ENCODE results near the gene F5. TPM values are rescaled to one million over a fixed set of nuclear protein-coding genes. Genes with fewer than 3 reads are reported as not detected.

F5 gene
- total and polyA plus RNA-seq, 4 donors, result 0.48 to 3.5 (median 1.2) TPM

GRCh38 chr1:169595764-169596711 lies 9.8 kb upstream of the F5 start:
- Histone ChIP-seq H3K27ac (ENCODE audit: low read depth in 1 of 2, low read length in 2 of 2) (no peak overlapping the region), H3K4me3 (ENCODE audit: low read length in 2 of 2) (no peak overlapping the region), H3K9me3 (ENCODE audit: control insufficient read depth, low read length) (no peaks in the 10 kb centered on the region), H3K36me3 (ENCODE audit: control insufficient read depth in 1 of 2, insufficient read depth in 2 of 2, low read length in 1 of 2) (no peaks in the 10 kb centered on the region), H3K4me1 (ENCODE audit: control insufficient read depth in 1 of 2, insufficient read depth in 2 of 2, low read length in 2 of 2) (no peaks in the 10 kb centered on the region), H3K27me3 (ENCODE audit: control insufficient read depth in 1 of 2, insufficient read depth in 2 of 2, low read length in 1 of 2) (no peaks in the 10 kb centered on the region)
- DNase-seq (no peak), ATAC-seq (ENCODE audit: low FRiP score) (no peak)
- intact Hi-C loops (cut with DNase I), result no loop called here
- 43% methylated on average over 3 of the region's 3 CpGs for WGBS, 2 donors

DNA sequence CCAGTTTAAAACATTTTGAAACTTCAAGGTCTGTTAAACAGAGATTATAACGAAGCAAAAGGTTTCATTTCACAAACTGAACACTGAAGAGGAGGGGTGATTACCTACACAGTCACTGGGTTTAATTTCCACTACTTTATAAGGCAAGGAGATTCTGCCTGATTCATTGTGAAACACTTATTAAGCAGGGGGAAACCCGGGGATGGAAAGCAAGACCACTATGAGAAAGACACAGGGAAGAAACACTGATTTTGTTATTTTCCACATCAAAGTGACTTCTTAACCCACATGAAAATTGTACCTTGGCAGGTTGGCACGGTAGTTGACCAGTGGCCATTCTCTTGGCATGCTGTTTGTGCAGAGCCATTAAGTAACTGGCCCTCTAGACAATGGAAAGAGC lies 8.1 kb upstream of the F5 start:
- Histone ChIP-seq H3K27ac (ENCODE audit: low read depth in 1 of 2, low read length in 2 of 2) (no peak overlapping the region), H3K9me3 (ENCODE audit: control insufficient read depth, low read length) (no peaks in the 10 kb centered on the region), H3K36me3 (ENCODE audit: control insufficient read depth in 1 of 2, insufficient read depth in 2 of 2, low read length in 1 of 2) (no peaks in the 10 kb centered on the region), H3K4me1 (ENCODE audit: control insufficient read depth in 1 of 2, insufficient read depth in 2 of 2, low read length in 2 of 2) (no peaks in the 10 kb centered on the region), H3K27me3 (ENCODE audit: control insufficient read depth in 1 of 2, insufficient read depth in 2 of 2, low read length in 1 of 2) (no peaks in the 10 kb centered on the region), H3K4me3 (ENCODE audit: low read length in 2 of 2) (no peak overlapping the region)
- WGBS, 2 donors, result 55% methylated on average over 3 of the region's 3 CpGs
- ATAC-seq (ENCODE audit: low FRiP score) (no peak), DNase-seq (no peak)
- intact Hi-C loops (cut with DNase I), result no loop called here

DNA sequence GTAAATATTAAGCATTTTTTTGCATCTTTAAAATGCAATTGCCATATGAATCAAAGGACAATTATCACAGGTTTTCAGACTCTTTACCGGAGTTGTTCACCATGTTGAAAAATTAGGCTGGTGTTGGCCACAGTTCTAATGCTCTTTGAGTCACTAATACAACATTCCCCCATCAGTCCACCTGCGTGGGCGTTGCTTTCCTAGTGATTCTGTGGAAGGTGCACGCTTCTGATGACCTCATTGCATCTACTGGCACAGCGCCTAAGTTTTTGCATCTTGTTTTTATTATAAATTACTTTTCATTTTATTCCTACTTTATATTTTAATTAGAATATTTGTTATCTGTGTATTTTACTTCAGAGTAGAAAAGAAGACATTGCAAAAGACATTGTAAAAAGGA lies 4.7 kb upstream of the F5 start:
- intact Hi-C loops (cut with DNase I), result no loop called here
- Histone ChIP-seq H3K4me3 (ENCODE audit: low read length in 2 of 2) (no peak overlapping the region), H3K9me3 (ENCODE audit: control insufficient read depth, low read length) (peaks cover 1% of the 10 kb centered on the region), H3K36me3 (ENCODE audit: control insufficient read depth in 1 of 2, insufficient read depth in 2 of 2, low read length in 1 of 2) (no peaks in the 10 kb centered on the region), H3K27ac (ENCODE audit: low read depth in 1 of 2, low read length in 2 of 2) (no peak overlapping the region), H3K4me1 (ENCODE audit: control insufficient read depth in 1 of 2, insufficient read depth in 2 of 2, low read length in 2 of 2) (no peaks in the 10 kb centered on the region), H3K27me3 (ENCODE audit: control insufficient read depth in 1 of 2, insufficient read depth in 2 of 2, low read length in 1 of 2) (no peaks in the 10 kb centered on the region)
- no peak for DNase-seq
- no peak for ATAC-seq (ENCODE audit: low FRiP score)
- 74% methylated on average over 5 of the region's 5 CpGs for WGBS, 2 donors

DNA sequence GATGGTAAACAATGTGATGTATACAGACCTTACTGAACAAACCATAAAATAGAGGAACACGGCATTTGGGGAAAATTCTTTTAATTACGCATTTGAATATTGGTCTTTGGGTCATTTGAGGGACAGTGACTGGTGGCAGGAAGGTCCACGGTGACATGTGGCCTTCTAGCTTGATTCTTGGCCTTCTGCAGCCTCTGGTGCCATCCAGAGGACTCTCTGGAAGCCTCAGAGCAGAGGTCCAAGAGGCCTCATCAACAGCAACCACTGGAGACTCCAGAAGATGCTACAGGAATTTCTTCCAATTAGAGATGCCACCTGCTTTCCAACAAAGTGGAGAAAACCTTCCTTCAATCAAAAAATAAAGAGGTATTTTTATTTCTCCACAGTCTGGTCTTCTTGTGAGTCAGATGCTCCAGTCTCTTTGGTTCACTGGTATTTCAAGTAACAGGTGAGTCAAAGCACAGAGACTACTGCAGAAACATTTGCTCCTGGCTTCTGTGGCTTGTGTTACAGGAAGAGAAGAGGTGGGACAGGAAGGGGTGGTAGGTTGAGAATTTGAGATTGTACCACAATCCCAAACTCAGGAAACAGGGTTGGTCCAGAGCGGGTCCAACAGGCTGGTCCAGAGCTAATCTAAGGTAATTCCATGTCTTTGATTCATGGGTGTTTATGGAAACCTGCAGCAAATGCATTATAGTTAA lies 2.7 kb upstream of the F5 start:
- WGBS, 2 donors, result 80 to 84% methylated on average over 4 of the region's 4 CpGs
- intact Hi-C loops (cut with DNase I), result no loop called here
- Histone ChIP-seq H3K27ac (ENCODE audit: low read depth in 1 of 2, low read length in 2 of 2) (no peak overlapping the region), H3K9me3 (ENCODE audit: control insufficient read depth, low read length) (peaks cover 1% of the 10 kb centered on the region), H3K4me3 (ENCODE audit: low read length in 2 of 2) (no peak overlapping the region), H3K27me3 (ENCODE audit: control insufficient read depth in 1 of 2, insufficient read depth in 2 of 2, low read length in 1 of 2) (no peaks in the 10 kb centered on the region), H3K4me1 (ENCODE audit: control insufficient read depth in 1 of 2, insufficient read depth in 2 of 2, low read length in 2 of 2) (no peaks in the 10 kb centered on the region), H3K36me3 (ENCODE audit: control insufficient read depth in 1 of 2, insufficient read depth in 2 of 2, low read length in 1 of 2) (no peaks in the 10 kb centered on the region)
- ATAC-seq (ENCODE audit: low FRiP score), result no peak
- DNase-seq, result no peak

DNA sequence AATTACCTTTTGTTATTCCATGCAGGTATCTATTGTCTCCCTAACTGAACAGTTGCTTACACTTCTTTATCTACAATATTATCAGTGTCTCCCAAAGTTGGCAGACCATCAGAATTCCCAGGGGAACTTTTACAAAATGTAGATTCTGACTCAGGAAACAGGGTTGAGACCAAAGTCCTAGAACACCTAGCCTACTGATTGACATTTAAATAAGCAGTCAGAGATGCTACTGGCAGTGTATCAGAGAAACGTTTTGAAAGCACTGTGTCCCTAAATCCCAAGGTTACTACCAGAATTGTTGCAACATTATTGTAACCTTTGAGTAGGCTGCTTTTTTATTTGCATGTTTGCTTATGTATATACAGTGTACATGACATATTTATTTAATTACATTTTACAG lies 1.8 kb upstream of the F5 start:
- 21 to 26% methylated on average over 1 of the region's 1 CpG for WGBS, 2 donors
- Histone ChIP-seq H3K27me3 (ENCODE audit: control insufficient read depth in 1 of 2, insufficient read depth in 2 of 2, low read length in 1 of 2) (no peaks in the 10 kb centered on the region), H3K9me3 (ENCODE audit: control insufficient read depth, low read length) (peaks cover 1% of the 10 kb centered on the region), H3K36me3 (ENCODE audit: control insufficient read depth in 1 of 2, insufficient read depth in 2 of 2, low read length in 1 of 2) (no peaks in the 10 kb centered on the region), H3K27ac (ENCODE audit: low read depth in 1 of 2, low read length in 2 of 2) (no peak overlapping the region), H3K4me3 (ENCODE audit: low read length in 2 of 2) (no peak overlapping the region), H3K4me1 (ENCODE audit: control insufficient read depth in 1 of 2, insufficient read depth in 2 of 2, low read length in 2 of 2) (no peaks in the 10 kb centered on the region)
- intact Hi-C loops (cut with DNase I), result no loop called here
- DNase-seq (no peak), ATAC-seq (ENCODE audit: low FRiP score) (no peak)

- Histone ChIP-seq H3K4me3 (ENCODE audit: low read length in 2 of 2) (no peak overlapping the region), H3K27me3 (ENCODE audit: control insufficient read depth in 1 of 2, insufficient read depth in 2 of 2, low read length in 1 of 2) (no peaks in the 10 kb centered on the region), H3K27ac (ENCODE audit: low read depth in 1 of 2, low read length in 2 of 2) (no peak overlapping the region), H3K4me1 (ENCODE audit: control insufficient read depth in 1 of 2, insufficient read depth in 2 of 2, low read length in 2 of 2) (no peaks in the 10 kb centered on the region), H3K9me3 (ENCODE audit: control insufficient read depth, low read length) (peaks cover 1% of the 10 kb centered on the region), H3K36me3 (ENCODE audit: control insufficient read depth in 1 of 2, insufficient read depth in 2 of 2, low read length in 1 of 2) (no peaks in the 10 kb centered on the region)
- intact Hi-C loops (cut with DNase I), result no loop called here
- 21 to 22% methylated on average over 5 of the region's 5 CpGs for WGBS, 2 donors
- ATAC-seq (ENCODE audit: low FRiP score) (peak; percentile 59), DNase-seq (no peak)
Observed at GRCh38 chr1:169586067-169586394, 250 bp downstream of the F5 start.

- H3K9me3 ChIP-seq (ENCODE audit: control insufficient read depth, low read length), result peaks cover 1% of the 10 kb centered on the region
- intact Hi-C loops (cut with DNase I), result no loop called here
- no peak overlapping the region for H3K27ac ChIP-seq (ENCODE audit: low read depth in 1 of 2, low read length in 2 of 2)
- no peak for DNase-seq
- no peaks in the 10 kb centered on the region for H3K36me3 ChIP-seq (ENCODE audit: control insufficient read depth in 1 of 2, insufficient read depth in 2 of 2, low read length in 1 of 2)
- no peak overlapping the region for H3K4me3 ChIP-seq (ENCODE audit: low read length in 2 of 2)
- H3K27me3 ChIP-seq (ENCODE audit: control insufficient read depth in 1 of 2, insufficient read depth in 2 of 2, low read length in 1 of 2), result no peaks in the 10 kb centered on the region
- no peak for ATAC-seq (ENCODE audit: low FRiP score)
- no peaks in the 10 kb centered on the region for H3K4me1 ChIP-seq (ENCODE audit: control insufficient read depth in 1 of 2, insufficient read depth in 2 of 2, low read length in 2 of 2)
Observed at GRCh38 chr1:169585181-169585580, 1.1 kb downstream of the F5 start.

GRCh38 chr1:169584483-169585144 lies 1.7 kb downstream of the F5 start:
- Histone ChIP-seq H3K4me1 (ENCODE audit: control insufficient read depth in 1 of 2, insufficient read depth in 2 of 2, low read length in 2 of 2) (no peaks in the 10 kb centered on the region), H3K9me3 (ENCODE audit: control insufficient read depth, low read length) (peaks cover 1% of the 10 kb centered on the region), H3K4me3 (ENCODE audit: low read length in 2 of 2) (no peak overlapping the region), H3K36me3 (ENCODE audit: control insufficient read depth in 1 of 2, insufficient read depth in 2 of 2, low read length in 1 of 2) (no peaks in the 10 kb centered on the region), H3K27ac (ENCODE audit: low read depth in 1 of 2, low read length in 2 of 2) (no peak overlapping the region), H3K27me3 (ENCODE audit: control insufficient read depth in 1 of 2, insufficient read depth in 2 of 2, low read length in 1 of 2) (no peaks in the 10 kb centered on the region)
- intact Hi-C loops (cut with DNase I), result no loop called here
- WGBS, 2 donors, result 45 to 46% methylated on average over 4 of the region's 4 CpGs
- ATAC-seq (ENCODE audit: low FRiP score), result no peak
- DNase-seq, result no peak
